T-helper 17 cell (primary cell): ENCODE results near the gene ADPRH. TPM values are rescaled to one million over a fixed set of nuclear protein-coding genes. Genes with fewer than 3 reads are reported as not detected.

ENCODE experiments used
- ATAC-seq: fragments of 150-1000 bp; cut with Tn5 transposase; 2 replicates; pipeline ENCODE4 v1.10.0; 2021; ENCODE audit warnings: mild to moderate bottlenecking, moderate library complexity
- DNase-seq, 3 donors: peaks; one replicate each; pipeline versions ENCODE4 v3.0.0 to v3.0.0-alpha.2; 2020 to 2021
- H3K9me3 ChIP-seq: one replicate; pipeline ENCODE4 v1.7.0; 2013; ENCODE audit warnings: low read length, mild to moderate bottlenecking; ENCODE audit not compliant: control insufficient read depth, poor library complexity, severe bottlenecking
- H3K27ac Mint-ChIP-seq: one replicate; pipeline ENCODE4 v1.8.0; 2022; ENCODE audit warnings: mild to moderate bottlenecking, moderate library complexity, mixed read lengths
- H3K27me3 Mint-ChIP-seq: one replicate; pipeline ENCODE4 v1.8.0; 2022; ENCODE audit warnings: mixed read lengths
- H3K36me3 Mint-ChIP-seq: one replicate; pipeline ENCODE4 v1.8.0; 2022; ENCODE audit warnings: low read depth, mixed read lengths
- H3K4me1 Mint-ChIP-seq: one replicate; pipeline ENCODE4 v1.8.0; 2022; ENCODE audit warnings: mild to moderate bottlenecking, mixed read lengths
- H3K4me3 Mint-ChIP-seq: one replicate; pipeline ENCODE4 v1.8.0; 2022; ENCODE audit warnings: mild to moderate bottlenecking, moderate library complexity, mixed read lengths
- total RNA-seq, 4 donors: library from RNA in 2 of 4; stranded (reverse) in 2 of 4; gene quantifications; one replicate each; pipeline ENCODE4 v1.2.3 and lab custom pipeline; 2022 to 2026

Gene ADPRH
- total RNA-seq (1 to 10 TPM; 3.6 to 3.7 TPM), total RNA-seq (lab: John Stamatoyannopoulos, UW) (6.4 to 7.6 reads per million in 2 donors)

- peak within 1 kb of the TSS; percentile 96 for H3K27ac Mint-ChIP-seq
Observed at GRCh38 chr3:119579366-119580066, at the start of gene ADPRH. Gene ADPRH, plus strand, starts transcription at chr3:119579492. Its CDS starts 2,678 bp downstream, at chr3:119582170.

DNA sequence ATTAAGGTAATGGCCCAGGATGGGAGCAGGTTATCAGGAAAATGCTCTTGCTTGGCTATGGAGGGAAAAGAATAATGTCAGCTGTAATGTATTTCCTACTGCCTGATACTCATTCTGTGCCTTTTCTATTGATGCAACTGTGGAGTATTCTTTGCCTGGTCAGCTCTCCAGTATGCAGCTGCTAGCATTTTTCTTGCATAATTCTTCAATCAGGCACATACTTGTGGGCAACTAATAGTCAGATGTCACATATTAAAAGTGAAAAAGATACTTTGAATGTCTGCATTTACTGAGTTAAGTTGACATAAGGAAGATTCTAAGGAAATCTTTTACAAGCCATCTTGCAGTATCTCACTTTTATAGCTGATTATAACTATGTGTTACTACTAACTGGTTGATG, 49.4 kb upstream of the ADPRH start:
- peaks cover 7% of the 10 kb centered on the region for H3K36me3 Mint-ChIP-seq
- H3K27ac Mint-ChIP-seq, result no peak overlapping the region

More at GRCh38 chr3:119579366-119580066, at the start of gene ADPRH:
- DNase-seq (peak; percentile 48 to 51 (median 49)), ATAC-seq (peak; percentile 76)
- Mint-ChIP-seq H3K27me3 (no peaks in the 10 kb centered on the region), H3K36me3 (peaks cover 3% of the 10 kb centered on the region), H3K4me3 (peak within 1 kb of the TSS; percentile 96), H3K4me1 (peaks cover 16% of the 10 kb centered on the region)
- no peaks in the 10 kb centered on the region for H3K9me3 ChIP-seq

GRCh38 chr3:119530456-119530855, 48.8 kb upstream of the ADPRH start:
- ATAC-seq, result no peak
- Mint-ChIP-seq H3K36me3 (peaks cover 7% of the 10 kb centered on the region), H3K4me3 (peak overlapping the region; percentile 26), H3K27ac (no peak overlapping the region), H3K4me1 (peaks cover 2% of the 10 kb centered on the region), H3K27me3 (no peaks in the 10 kb centered on the region)
- H3K9me3 ChIP-seq, result no peaks in the 10 kb centered on the region
- no peak for DNase-seq

More for the DNA sequence above, 49.4 kb upstream of the ADPRH start:
- no peaks in the 10 kb centered on the region for H3K27me3 Mint-ChIP-seq
- H3K4me3 Mint-ChIP-seq, result peak overlapping the region; percentile 26
- ATAC-seq (no peak), DNase-seq (no peak)
- H3K4me1 Mint-ChIP-seq, result peaks cover 2% of the 10 kb centered on the region
- no peaks in the 10 kb centered on the region for H3K9me3 ChIP-seq

DNA sequence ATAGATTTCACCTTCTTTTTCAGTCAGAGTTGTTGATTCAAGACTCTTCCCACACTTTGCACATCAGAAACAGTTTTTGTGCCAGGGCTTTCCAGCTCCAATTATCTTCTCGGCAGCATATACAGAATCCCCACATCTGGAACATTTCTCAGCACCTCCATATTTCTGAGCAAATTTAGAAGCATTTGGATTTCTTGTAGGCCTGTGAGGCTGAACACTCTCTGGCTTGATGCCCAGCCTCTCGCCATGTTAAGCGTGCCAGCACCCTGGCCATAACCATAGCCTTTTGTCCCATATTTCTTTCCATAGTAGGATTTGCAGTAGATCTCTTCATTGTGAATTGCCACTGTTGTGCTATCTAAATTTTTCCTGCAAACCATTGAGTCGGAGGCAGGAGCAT, 48.1 kb upstream of the ADPRH start:
- DNase-seq, result no peak
- H3K9me3 ChIP-seq, result no peaks in the 10 kb centered on the region
- Mint-ChIP-seq H3K27me3 (no peaks in the 10 kb centered on the region), H3K36me3 (peaks cover 6% of the 10 kb centered on the region), H3K27ac (no peak overlapping the region), H3K4me1 (peaks cover 2% of the 10 kb centered on the region), H3K4me3 (no peak overlapping the region)
- no peak for ATAC-seq

- no peaks in the 10 kb centered on the region for H3K9me3 ChIP-seq
- H3K4me3 Mint-ChIP-seq, result no peak overlapping the region
- H3K36me3 Mint-ChIP-seq, result peaks cover 5% of the 10 kb centered on the region
- DNase-seq (no peak), ATAC-seq (no peak)
- peaks cover 2% of the 10 kb centered on the region for H3K4me1 Mint-ChIP-seq
- H3K27ac Mint-ChIP-seq, result no peak overlapping the region
- H3K27me3 Mint-ChIP-seq, result no peaks in the 10 kb centered on the region
Observed at GRCh38 chr3:119534296-119534695, 45.0 kb upstream of the ADPRH start.

- no peak for ATAC-seq
Observed at GRCh38 chr3:119536757-119537156, 42.5 kb upstream of the ADPRH start.

DNA sequence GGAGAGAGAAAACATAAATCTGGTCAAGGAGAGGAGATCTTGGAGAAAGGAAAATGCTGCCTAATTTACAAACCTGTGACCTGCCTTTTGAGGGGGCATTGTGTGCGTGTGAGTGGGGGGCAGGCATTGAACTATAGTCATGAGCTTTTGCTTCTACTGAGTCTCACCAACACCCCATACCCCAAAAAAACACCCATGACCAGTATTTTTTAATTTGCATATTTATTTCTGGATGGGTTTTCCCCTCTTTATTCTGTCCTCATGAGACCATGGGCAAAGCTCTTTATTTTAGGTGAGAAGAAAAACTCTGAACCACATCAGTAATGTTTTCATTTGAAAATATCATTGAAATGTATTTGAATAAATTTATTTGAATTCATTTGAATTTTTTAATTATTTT, 40.5 kb upstream of the ADPRH start:
- Mint-ChIP-seq H3K27ac (no peak overlapping the region), H3K36me3 (no peaks in the 10 kb centered on the region)

More at GRCh38 chr3:119536757-119537156, 42.5 kb upstream of the ADPRH start:
- H3K4me1 Mint-ChIP-seq, result peaks cover 2% of the 10 kb centered on the region
- no peaks in the 10 kb centered on the region for H3K9me3 ChIP-seq
- no peak overlapping the region for H3K4me3 Mint-ChIP-seq
- no peak for DNase-seq
- no peak overlapping the region for H3K27ac Mint-ChIP-seq
- H3K36me3 Mint-ChIP-seq, result peaks cover 2% of the 10 kb centered on the region
- H3K27me3 Mint-ChIP-seq, result no peaks in the 10 kb centered on the region

GRCh38 chr3:119541547-119541946, 37.7 kb upstream of the ADPRH start:
- DNase-seq, result no peak
- Mint-ChIP-seq H3K27me3 (no peaks in the 10 kb centered on the region), H3K36me3 (no peaks in the 10 kb centered on the region), H3K4me1 (no peaks in the 10 kb centered on the region), H3K4me3 (no peak overlapping the region), H3K27ac (peak overlapping the region; percentile 24)
- ATAC-seq, result no peak
- H3K9me3 ChIP-seq, result no peaks in the 10 kb centered on the region

More for the DNA sequence above, 40.5 kb upstream of the ADPRH start:
- no peak for DNase-seq
- no peak for ATAC-seq
- H3K27me3 Mint-ChIP-seq, result no peaks in the 10 kb centered on the region
- no peaks in the 10 kb centered on the region for H3K4me1 Mint-ChIP-seq
- no peaks in the 10 kb centered on the region for H3K9me3 ChIP-seq
- no peak overlapping the region for H3K4me3 Mint-ChIP-seq

DNA sequence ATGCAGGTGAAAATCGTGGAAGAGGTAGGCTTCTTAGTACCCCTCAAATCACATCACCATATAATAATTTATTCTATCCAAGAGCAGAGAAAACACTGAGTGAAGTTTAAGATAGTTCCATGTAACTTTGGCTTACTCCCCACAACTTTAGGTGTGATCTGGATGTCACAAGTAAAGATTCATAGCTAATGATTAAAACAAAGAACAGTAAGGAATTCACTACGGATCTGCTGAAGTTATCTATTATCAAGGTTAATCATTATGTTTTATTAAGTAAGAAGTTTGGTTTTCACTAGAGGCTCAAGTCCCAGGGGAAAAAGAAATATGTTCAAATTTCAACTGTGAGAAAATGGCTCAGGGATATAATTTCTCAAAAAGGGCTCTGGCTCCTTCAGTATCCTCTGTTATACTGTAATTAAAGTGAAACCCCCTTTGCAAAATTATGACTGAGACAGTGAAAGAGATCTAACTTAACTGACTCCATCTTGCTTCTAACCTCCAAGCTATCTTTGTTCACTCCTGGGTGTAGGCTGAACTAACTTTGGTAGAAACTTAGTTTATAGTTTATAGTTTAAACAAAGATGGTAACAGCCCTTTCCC, 37.0 kb upstream of the ADPRH start:
- no peaks in the 10 kb centered on the region for H3K9me3 ChIP-seq
- H3K27me3 Mint-ChIP-seq, result no peaks in the 10 kb centered on the region
- ATAC-seq (no peak), DNase-seq (no peak)
- H3K4me3 Mint-ChIP-seq, result no peak overlapping the region
- no peak overlapping the region for H3K27ac Mint-ChIP-seq
- H3K36me3 Mint-ChIP-seq, result no peaks in the 10 kb centered on the region
- no peaks in the 10 kb centered on the region for H3K4me1 Mint-ChIP-seq

GRCh38 chr3:119543147-119543546, 36.1 kb upstream of the ADPRH start:
- Mint-ChIP-seq H3K27ac (no peak overlapping the region), H3K4me3 (no peak overlapping the region), H3K36me3 (no peaks in the 10 kb centered on the region), H3K4me1 (no peaks in the 10 kb centered on the region), H3K27me3 (no peaks in the 10 kb centered on the region)
- ATAC-seq, result no peak
- no peaks in the 10 kb centered on the region for H3K9me3 ChIP-seq
- DNase-seq, result no peak

DNA sequence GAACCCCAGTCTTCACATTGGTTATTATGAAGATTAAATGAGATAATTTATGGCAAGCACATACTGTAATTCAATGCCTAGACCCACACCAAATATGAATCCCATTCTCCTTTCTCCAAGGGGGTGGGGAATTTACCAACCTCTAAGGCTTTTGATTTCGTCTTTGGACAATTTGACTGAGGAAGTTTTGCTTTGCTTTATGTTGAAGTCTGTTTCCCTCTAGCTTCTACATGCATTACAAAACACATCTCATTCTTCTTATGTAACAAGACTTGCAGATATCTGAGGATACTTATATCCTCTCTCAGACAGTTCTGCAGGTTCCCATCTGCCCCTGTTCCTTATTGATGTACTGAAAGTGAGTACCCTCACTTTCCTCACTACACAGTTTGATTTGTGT, 32.1 kb upstream of the ADPRH start:
- ATAC-seq (no peak), DNase-seq (no peak)
- Mint-ChIP-seq H3K4me1 (peaks cover 4% of the 10 kb centered on the region), H3K4me3 (no peak overlapping the region), H3K27me3 (no peaks in the 10 kb centered on the region), H3K36me3 (no peaks in the 10 kb centered on the region), H3K27ac (no peak overlapping the region)
- no peaks in the 10 kb centered on the region for H3K9me3 ChIP-seq

- H3K36me3 Mint-ChIP-seq, result no peaks in the 10 kb centered on the region
- H3K27me3 Mint-ChIP-seq, result no peaks in the 10 kb centered on the region
- no peak overlapping the region for H3K27ac Mint-ChIP-seq
- no peak overlapping the region for H3K4me3 Mint-ChIP-seq
- no peak for ATAC-seq
- no peaks in the 10 kb centered on the region for H3K9me3 ChIP-seq
- DNase-seq, result no peak
- H3K4me1 Mint-ChIP-seq, result peaks cover 4% of the 10 kb centered on the region
Observed at GRCh38 chr3:119548341-119548740, 31.0 kb upstream of the ADPRH start.

GRCh38 chr3:119550192-119550910, 28.9 kb upstream of the ADPRH start:
- no peak for DNase-seq
- no peak overlapping the region for H3K4me3 Mint-ChIP-seq
- ATAC-seq, result no peak
- H3K27me3 Mint-ChIP-seq, result no peaks in the 10 kb centered on the region
- peaks cover 16% of the 10 kb centered on the region for H3K4me1 Mint-ChIP-seq
- peaks cover 2% of the 10 kb centered on the region for H3K36me3 Mint-ChIP-seq
- no peaks in the 10 kb centered on the region for H3K9me3 ChIP-seq
- H3K27ac Mint-ChIP-seq, result no peak overlapping the region
